ENCODE measurements around the gene ASTN2.

Gene ASTN2

DNA sequence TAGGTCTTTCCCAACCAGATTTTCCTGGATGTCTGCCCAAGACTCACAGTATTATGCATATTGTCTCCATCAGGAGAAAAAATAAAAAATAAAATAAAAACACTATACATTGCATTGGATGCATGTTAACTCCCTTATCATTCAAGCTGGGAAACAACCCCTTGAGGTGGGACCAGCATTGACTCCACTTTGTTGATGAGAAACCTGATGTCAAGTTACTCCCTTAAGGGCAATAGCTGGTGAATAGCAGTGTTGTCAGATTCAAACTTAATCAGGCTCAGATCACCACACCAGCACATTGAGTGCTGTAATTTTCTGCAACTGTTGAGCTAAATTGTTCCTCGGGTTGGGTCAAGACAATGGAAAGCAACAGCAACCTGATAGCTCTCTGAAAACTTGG lies 991.7 kb downstream of the ASTN2 start:
- no peak for DNase-seq

GRCh38 chr9:116422119-116422979 lies 992.5 kb downstream of the ASTN2 start:
- DNase-seq = no peak

- DNase-seq = no peak
Observed at GRCh38 chr9:116420993-116421538, 993.8 kb downstream of the ASTN2 start.

DNA sequence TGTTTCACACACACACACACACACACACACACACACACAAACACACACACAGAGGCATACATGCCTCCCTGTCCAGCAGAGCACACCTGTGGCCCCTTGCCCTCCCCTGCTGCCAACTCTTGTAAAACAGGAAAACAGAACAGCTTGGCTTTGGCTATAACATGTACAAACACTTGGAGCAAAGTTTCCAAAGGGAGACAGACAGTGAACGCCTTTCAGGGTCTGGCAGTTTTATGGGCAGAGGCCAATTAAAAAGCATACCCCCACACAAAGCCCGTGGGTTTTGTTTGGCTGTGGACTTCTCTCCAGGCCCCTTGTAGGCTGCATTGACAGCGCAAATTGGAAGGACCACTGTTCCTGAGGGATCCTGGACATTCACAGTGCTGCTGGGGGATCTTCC lies 995.7 kb downstream of the ASTN2 start:
- no peak for DNase-seq

- no peak for DNase-seq
Observed at GRCh38 chr9:116417464-116417863, 997.4 kb downstream of the ASTN2 start.

DNA sequence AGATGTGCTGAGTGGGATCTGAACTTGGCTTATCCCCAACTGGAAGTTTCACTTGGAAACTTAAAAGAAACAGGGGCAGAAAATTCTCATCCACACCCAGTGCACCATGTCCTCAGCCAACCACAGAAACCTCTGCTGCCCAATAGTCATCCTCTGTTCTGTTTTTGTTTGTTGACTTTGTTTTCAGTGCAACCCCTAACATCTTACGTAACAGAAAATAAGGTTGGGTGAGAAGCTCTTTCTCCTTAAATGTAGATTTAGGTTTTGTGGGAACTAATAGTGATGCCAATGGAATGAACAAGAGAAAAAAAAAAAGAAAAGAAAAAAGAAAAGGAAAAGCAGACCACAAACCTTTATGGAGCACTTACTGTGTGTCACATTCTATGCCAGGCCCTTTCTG lies 998.4 kb downstream of the ASTN2 start:
- no peak for DNase-seq

- DNase-seq = no peak
Observed at GRCh38 chr9:116414374-116414773, 1000.5 kb downstream of the ASTN2 start.

GRCh38 chr9:116411506-116411905 lies 1003.4 kb downstream of the ASTN2 start:
- no peak for DNase-seq

DNA sequence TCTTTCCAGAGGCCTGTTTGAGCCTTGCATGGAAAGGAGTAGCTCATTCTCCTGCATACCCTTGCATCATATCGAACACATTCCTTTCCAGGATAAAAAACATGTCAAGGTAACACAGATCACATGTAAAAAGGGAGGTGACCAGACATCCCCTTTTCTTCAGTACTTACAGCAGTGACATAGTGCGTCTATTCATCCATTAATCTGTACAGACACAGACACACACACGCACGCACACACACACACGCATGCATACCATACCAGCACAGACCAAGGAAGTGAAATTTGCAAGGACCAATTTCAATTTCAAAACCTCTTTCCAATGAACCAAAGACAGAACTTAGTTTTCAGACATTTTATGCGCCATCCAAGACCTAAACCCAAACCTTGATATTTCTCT lies 1005.2 kb downstream of the ASTN2 start:
- DNase-seq = no peak

DNA sequence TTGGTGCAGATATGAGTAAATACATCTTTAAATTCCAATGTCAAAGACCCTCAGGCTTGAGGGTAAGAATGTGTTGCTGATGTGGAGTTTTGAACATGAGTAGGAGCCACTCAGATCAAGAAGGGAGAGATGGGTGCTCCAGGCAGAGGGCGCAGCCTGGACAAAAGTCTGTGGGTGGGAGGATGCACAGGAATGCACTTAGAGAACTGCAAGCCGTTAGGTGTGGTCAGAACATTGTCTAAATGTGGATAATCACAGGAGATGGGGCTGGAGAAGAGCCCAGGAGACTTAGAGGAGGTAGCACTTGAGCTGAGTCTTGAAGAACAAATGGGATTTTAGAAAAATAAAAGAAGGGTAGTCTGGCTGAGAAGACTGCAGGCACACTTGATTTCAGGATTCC lies 1005.7 kb downstream of the ASTN2 start:
- DNase-seq = no peak

DNA sequence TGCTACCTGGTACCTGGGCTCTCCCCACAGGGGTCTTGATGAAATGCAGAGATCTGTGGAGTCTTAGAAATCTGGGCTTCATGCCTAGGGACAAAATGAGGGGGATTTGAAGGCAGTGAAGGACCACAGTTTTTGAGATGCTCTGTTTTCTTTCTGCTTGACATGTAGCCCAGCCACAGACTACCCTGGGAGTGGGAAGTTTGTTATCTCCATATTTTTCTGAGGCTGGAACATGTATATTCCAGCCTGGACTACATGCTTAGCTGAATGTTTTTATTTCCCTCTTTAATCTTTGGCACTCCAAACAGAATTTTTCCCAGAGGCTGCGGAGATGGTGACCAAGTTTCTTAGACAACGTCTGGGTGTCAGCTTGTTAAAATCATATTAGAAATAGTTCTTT lies 1008.4 kb downstream of the ASTN2 start:
- no peak for DNase-seq

DNA sequence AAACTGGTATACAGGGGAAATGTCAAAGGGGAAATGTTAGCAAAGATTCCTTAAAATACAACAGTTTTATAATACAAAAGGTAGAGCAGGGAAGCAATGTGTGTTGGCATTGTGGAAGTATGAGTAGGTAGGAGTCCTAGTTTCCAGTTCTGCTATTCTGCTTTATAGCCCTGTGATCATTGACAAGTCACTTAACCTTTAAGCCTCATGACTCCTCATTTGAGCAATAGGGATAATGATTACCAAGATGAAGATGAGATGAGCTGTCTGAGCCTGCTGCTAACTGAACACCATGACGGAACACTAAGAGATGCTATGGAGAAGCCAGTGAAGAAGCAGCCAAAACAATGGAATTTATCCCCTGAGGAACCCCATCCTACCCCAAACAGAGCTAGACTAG lies 1009.5 kb downstream of the ASTN2 start:
- DNase-seq = no peak

DNA sequence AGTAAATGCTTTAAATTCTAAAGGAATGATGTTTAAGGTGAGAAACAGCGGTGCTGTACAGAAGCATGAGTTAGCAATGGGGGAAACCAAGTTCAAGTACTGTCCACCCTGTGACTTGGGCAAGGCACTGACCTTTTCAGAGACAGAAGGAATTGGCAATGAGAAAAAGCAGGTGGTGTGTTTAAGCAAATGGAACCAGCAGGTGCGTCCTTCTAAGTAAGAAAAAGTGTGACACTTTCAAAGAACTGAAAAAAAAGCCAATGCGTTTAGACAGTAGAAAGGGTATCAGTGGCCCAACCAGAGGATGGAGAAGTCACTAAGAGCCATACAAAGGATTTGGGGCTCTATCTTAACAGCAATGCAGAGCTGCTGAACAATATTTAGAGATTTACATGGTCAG lies 1010.6 kb downstream of the ASTN2 start:
- DNase-seq = no peak

DNA sequence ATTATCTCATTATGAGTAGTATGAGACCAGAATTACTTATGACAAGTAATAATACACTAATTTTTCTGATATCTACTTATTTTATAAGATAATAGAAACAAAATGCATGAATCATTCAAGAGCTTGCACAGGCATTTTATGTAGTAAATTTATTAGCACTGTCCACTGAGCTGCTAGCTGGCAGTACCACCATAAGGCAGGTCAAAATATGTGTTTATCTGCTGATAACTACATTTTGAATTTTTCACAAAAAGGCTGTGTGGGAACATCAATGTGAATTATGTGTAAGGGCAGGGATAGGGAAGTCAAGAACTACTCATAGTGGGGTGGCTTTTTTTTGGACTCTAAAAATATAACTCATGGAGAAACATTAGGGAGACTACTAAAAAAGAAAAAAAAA lies 1011.7 kb downstream of the ASTN2 start:
- no peak for DNase-seq

DNA sequence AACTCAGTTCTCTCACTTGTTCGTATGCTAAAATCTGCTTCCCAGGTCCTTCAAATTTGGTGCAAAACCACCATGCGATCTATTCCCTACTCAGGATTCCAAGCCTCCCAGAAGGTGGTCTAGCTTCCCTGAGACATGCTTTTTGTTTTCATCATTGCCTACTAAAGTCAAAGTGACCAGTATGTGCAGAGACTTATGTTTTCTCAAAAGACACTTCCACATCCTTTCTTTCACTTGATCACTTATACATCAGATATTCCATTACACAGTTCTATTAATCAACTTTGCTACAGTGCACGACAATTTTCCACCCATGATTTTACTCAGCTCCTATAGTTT lies 1019.2 kb downstream of the ASTN2 start:
- DNase-seq = no peak

DNA sequence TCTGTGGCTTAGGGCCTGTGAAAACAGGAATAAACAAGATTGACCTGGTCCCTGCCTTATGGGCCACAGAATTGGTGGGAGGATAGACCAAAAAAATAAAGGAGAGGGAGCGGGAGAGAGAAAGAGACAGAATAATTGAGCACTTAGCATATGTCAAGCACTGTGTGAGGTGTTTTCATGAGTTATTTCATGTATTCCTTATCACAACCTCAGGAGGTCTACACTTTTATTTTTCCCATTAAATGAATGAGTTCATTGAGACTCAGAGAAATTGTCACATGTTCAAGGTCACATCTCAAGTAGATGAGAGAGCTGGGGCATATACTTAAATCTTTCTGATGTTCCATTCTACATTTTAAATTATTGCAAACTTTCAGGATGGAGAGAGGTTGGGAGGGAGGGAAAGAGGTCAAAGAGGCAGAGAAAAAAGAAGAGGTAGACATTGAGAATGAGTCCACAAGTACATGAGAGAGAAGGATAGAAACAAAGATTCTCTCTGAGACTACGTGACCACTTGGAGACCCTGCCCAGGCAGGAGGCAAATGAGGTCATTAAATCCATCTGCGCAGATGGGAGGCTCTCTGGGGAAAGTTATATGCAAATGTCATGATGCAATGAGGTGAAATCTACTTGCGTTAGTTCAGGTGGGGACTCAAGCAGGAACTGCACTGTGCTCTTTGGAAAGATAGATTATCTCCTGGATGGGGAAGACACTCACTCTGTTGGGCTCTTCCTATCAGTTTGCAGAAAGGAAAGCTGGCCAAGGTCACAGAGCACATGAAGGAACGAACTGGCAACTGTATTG lies 1019.8 kb downstream of the ASTN2 start:
- no peak for DNase-seq

DNA sequence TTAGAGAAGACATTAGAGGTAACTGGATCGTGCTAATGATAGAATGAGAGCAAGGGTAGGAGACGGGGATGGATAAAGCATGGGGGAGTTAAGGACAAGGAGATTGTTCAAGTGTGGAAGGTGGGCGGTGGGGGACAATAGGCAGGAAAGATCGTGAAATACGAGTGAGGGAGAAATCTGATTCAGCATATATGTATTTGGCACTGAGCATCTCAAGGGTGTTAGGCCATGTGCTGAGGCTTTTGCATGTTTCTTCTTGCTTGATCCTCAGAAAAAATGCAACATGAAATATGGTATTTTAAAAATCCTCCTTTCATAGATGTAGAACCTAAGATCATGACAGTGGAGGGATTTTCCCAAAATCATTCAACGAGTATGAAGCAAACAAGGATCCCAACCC lies 1020.8 kb downstream of the ASTN2 start:
- no peak for DNase-seq

GRCh38 chr9:116393198-116393597 lies 1021.7 kb downstream of the ASTN2 start:
- DNase-seq = no peak

GRCh38 chr9:116391306-116391900 lies 1023.5 kb downstream of the ASTN2 start:
- DNase-seq = no peak

GRCh38 chr9:116390303-116391228 lies 1024.3 kb downstream of the ASTN2 start:
- DNase-seq = no peak

DNA sequence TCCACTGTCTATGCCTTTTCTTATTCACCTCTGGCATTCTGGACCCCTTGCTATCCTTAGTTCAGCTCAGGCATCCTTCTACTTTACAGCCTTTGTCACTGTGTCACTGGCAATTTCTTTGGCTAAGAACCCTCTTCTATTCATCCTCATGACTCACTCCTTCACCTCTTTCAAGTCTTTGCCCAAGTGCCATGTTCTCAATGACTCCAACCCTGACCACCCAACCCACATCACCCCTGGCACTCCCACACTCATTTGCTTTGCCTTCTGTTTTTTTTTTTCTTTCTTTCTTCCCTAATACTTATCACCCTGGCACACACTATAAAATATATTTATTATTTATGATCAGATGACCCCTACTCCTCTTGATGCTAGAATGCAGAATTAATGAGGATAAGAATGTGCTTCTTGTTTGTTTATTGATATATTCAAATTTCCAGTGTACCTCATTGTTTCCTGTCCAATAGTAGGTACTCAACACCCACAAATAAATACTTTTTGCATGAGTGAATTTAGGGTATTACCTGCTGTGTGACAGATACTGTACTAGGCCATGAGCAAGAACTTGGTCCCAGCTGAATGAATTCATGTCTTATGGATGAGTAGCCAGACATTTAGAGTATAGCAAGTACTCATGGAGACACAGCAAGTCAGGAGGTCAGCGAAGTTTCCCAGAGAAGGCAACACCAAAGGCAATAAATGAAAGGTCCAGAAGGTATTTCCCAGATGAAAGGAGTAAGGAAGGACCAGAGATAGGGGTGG lies 1025.1 kb downstream of the ASTN2 start:
- DNase-seq = no peak
